Stimulated activated naive CD4-positive, alpha-beta T cell treated with Interleukin-2 at 50 U/mL for 16 hours (primary cell): ENCODE data around the gene ABCB8.

ENCODE experiments used
- DNase-seq: peaks from one replicate; lab custom pipeline; 2025; lab: John Stamatoyannopoulos, UW

ABCB8 gene

GRCh38 chr7:151087245-151088018 lies 59.2 kb downstream of the ABCB8 start:
- DNase-seq = peak; percentile 35

- no peak for DNase-seq
Measured at GRCh38 chr7:151088019-151088855, 60.0 kb downstream of the ABCB8 start.

GRCh38 chr7:151088856-151089699 lies 60.8 kb downstream of the ABCB8 start:
- DNase-seq = no peak

GRCh38 chr7:151089893-151090730 lies 61.9 kb downstream of the ABCB8 start:
- DNase-seq = no peak

- no peak for DNase-seq
Measured at GRCh38 chr7:151091003-151091402, 62.8 kb downstream of the ABCB8 start.

- no peak for DNase-seq
Measured at GRCh38 chr7:151091431-151091830, 63.2 kb downstream of the ABCB8 start.

- no peak for DNase-seq
Measured at GRCh38 chr7:151091988-151092387, 63.7 kb downstream of the ABCB8 start.

DNA sequence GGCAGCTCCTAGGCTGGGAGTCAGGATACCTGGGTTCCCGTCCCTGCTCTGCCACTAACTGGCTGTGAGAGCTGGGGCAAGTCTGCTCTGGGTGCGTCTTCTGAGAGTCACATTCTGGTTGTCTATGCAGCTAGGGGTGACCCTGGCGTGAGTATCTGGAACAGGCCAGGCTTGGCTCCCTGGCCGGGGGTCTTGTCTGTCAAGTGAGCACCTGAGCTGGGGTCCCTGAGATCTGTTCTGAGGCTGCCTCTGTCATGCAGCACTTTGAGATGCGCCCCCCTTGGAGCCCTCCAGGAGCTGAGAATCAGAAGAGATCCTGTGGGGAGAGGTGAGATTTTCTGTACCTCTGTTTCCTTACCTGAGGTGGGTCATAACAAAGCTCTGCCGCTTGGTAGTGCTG lies 65.5 kb downstream of the ABCB8 start:
- DNase-seq = no peak

DNA sequence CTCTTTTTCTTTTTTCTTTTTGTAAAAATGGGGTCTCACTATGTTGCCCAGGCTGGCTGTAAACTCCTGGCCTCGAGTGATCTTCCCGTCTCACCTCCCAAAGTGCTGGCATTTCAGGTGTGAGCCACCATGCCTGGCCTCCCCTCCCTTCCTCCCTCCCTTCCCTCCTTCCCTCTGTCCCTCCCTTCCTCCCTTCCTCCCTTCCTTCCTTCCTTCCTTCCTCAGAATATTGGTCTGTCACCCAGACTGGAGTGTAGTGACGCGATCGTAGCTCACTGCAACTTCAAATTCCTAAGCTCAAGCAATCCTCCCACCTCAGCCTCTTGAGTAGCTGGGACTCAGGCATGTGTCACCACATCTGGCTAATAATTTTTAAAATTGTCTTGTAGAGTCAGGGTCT lies 66.4 kb downstream of the ABCB8 start:
- no peak for DNase-seq

- no peak for DNase-seq
Measured at GRCh38 chr7:151095123-151095797, 67.0 kb downstream of the ABCB8 start.

DNA sequence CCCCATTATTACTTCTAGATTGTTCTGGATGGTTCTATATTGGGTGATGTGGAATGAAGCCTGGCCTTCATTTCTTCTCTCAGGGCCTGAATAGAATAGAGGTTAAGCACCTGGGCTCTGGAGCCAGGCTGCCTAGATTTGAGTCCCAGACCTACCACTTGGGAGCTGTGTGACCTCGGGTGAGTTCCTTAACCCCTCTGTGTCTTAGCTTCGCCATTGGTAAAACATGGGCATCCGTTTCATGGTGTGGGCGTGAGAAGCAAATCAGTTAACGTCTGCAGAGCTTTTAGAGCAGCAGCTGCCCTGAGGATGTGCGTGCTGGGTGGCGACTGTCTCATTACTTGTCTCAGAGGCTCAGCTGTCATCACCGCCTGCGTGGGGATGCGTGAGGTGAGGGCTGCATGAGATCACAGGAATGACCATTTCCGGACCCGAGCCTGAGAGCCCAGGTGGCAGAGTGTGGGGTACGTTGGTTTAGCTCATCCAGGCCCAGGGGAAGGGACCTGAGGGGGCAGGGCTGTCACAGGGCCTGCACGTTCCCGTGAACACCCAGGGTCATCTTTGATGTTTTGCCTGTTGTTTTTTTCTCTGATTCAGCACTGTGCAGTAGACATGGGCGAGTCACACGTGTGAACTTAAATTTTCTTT lies 67.7 kb downstream of the ABCB8 start:
- no peak for DNase-seq
